HTERT RPE-1 (cell line): Measurements from ENCODE around the gene C16orf96.

Experiments
- in situ Hi-C: fragments of 300-500 bp; cut with MboI; formaldehyde crosslinking; loops from 4 replicates; pipeline ENCODE4 v1.14.3; 2020; ENCODE audit warnings: low sequenced_read_pairs

Gene C16orf96

DNA sequence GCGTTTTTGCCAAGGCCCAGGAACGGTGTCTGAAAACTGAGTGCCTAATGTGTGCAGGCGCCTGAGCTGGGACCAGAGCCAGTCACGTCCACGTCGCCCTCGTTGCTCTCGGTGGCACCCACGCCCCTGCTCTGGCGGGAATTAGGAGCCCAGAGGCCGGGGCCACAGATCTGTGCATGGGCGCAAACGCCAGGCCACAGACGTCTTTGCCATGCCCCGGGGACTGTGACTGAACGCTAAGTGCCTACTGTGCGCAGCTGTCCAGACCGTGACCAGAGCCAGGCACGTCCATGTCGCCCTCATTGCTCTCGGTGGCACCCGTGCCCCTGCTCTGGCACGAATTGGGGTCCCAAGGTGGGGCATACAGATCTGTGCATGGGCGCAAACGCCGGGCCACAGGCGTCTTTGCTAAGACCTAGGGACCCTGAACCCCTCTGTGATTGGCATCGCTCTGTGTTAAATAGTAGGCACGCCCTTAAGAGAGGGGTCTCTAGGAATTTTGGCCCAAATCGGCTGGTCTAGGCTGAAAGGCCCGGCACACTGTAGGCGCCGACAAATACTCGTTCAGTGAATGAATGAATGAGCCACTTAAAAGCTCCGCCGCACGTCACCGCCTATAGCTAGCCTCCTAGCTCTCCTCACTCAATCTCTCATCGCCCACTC lies 59.4 kb downstream of the C16orf96 start:
- in situ Hi-C loops, result no loop called here

DNA sequence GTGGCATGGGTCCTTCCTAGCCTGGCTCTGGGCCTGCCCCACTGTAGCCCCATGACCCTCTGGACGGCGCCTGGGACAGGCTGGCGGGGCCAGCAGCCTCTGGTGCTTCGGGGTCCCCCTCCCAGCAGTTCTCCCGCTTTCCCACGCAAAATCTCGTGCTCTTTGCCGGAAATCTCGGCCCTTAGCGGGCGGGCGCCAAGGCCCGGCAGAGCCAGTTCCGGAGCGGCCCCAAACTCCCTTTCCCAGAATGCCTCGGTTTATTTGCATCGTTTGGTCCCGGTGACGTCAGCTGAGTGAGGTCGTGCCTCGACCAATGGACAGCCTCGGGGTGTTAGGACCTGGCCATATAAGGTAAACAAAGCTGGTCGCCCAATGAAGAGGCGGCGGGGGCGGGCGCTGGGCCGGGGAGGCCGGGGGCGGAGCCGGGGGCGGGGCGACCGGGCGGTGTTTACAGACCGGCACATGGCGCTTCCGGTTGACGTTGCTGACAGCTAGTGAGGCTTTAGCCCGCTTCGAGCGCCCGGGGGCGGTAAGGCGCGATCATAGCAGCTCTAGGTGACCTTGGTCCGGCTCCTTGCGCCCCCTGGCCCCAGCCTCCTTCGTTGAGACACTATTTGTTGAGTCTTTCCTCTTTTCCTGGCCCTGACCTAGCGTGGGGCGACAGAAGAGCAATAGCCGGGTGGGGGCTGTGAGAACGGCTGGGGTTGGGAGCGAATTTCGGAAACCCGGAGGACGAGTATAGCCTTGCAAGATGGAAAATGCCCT lies 60.1 kb downstream of the C16orf96 start:
- in situ Hi-C loops, result no loop called here

DNA sequence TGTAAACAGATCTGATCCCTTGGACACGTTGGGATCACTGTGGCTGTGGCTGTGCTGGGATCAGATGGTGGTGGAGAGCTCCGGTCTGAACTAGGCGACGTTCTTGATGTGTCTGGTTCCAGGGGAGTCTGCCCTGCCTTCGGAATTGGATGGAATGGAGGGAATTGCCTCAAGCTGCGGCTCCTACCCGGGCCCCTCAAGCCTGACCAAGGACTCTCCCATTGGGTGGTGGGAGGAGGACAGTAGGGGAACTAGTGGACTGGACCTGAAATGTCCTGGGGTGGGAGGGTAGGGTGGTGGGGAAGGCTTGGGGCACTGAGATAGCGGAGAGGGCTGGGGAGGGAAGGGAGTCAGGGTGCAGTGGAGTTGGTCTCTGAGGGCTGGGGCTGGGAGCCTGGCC lies 61.7 kb downstream of the C16orf96 start:
- in situ Hi-C loops, result no loop called here

GRCh38 chr16:4618645-4619418 lies 62.7 kb downstream of the C16orf96 start:
- in situ Hi-C loops, result no loop called here

- in situ Hi-C loops, result no loop called here
Observed at GRCh38 chr16:4623593-4623992, 67.5 kb downstream of the C16orf96 start.

- in situ Hi-C loops, result no loop called here
Observed at GRCh38 chr16:4624015-4624826, 68.1 kb downstream of the C16orf96 start, which contains the start of gene MGRN1. Gene MGRN1 (plus strand): TSS chr16:4624826. CDS start chr16:4624961, 135 bp downstream.

GRCh38 chr16:4624827-4625559 lies 68.9 kb downstream of the C16orf96 start:
- in situ Hi-C loops, result no loop called here

GRCh38 chr16:4625560-4626159 lies 69.5 kb downstream of the C16orf96 start:
- in situ Hi-C loops, result no loop called here

DNA sequence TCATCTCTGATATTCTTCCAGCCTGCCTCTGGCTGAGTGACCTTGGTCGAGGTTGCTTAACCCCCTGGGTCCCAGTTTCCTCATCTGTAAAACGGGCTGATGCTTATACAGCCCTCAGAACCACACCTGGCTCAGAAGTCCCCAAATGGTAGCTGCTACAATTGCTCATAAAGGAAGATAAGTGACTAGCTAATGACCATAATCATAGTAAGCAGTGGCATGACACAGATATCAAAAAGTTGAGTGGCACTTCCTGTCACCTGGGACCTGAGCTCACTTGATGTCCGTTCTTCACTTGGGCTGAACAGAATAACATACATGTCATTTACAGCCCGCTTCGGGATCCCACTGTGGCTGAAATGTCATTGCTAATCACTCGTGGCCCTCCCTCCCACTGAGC lies 70.3 kb downstream of the C16orf96 start:
- in situ Hi-C loops, result no loop called here

DNA sequence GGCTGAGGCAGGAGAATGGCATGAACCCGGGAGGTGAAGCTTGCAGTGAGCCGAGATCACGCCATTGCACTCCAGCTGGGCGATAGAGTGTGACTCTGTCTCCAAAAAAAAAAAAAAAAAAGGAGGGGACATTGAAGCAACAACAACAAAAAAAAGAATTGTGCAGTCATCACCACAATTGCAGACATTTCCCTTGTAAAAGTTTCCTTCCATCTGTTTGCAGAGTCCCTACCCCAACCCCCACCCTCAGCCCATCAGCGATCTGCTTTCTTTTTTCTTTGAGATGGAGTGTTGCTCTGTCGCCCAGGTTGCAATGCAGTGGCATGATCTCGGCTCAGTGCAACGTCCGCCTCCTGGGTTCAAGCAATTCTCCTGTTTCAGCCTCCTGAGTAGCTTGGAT lies 72.1 kb downstream of the C16orf96 start:
- in situ Hi-C loops, result no loop called here

DNA sequence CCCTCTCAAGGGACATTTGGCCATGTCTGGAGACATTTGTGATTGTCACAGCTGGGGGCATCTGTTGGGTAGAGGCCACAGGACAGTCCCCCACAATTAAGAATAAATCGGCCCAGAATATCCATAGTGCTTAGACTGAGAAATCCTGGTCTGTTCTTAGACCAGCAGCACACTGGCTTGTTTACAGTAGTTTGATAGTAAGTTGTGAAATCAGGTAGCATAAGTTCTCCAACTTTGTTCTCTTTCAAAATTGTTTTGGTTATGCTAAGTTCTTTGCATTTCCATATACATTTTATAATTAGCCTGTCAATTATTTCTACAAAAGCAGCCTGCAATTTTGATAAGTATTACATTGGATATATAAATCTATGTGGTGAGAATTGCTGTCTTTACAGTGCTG lies 75.3 kb downstream of the C16orf96 start:
- in situ Hi-C loops, result no loop called here

DNA sequence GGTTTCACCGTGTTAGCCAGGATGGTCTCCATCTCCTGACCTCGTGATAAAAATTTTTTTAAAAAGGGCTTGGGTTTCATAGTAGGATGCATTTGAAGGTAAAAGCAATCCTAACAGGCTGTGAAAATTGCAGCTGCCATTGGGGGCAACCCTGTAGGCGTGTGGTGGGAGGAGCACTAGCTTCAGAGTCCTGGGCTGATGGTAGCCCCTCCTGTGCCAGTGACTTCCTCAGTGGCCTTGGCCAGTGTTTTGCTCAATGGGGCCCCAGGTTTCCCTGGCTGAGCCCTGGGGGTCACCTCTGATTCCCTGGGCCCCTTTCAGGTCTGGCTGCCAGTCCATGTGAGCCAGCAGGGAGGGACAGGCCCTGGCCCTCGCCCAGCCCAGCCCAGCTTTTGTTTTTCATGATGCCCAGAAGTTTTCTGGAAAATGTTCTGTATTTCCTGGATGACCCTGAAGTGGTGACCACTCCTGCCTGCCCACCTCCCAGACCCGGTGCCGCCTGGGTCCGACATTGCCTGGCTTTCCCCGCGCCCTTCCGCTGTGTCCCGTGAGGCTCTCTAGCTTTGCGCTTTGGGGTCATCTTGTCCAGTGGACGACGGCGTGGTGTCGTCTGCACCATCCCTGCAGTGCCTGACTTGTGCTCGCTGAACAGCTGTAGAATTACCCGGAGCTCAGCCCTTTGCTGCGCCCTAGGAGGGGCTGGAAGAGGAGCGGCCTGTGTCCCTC lies 77.9 kb downstream of the C16orf96 start:
- in situ Hi-C loops, result no loop called here

DNA sequence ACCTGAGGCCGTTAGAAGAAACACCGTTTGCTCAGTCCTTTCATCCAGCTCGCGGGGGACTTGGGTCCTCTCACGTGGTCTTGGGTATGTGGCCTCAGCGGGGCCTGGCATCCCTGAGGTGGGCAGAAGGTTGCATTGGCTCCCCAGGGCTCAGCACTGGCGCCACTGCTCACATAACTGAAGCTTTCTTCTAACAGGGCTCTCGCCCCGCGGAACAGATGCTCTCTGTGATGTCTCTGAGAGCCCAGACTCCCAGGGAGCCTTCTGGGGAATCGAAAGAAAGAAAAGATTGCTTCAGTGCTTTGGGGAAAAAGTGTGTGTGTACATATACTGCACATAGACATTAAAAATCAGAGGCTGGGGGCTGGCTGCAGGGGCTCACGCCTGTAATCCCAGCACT lies 78.6 kb downstream of the C16orf96 start:
- in situ Hi-C loops, result no loop called here

DNA sequence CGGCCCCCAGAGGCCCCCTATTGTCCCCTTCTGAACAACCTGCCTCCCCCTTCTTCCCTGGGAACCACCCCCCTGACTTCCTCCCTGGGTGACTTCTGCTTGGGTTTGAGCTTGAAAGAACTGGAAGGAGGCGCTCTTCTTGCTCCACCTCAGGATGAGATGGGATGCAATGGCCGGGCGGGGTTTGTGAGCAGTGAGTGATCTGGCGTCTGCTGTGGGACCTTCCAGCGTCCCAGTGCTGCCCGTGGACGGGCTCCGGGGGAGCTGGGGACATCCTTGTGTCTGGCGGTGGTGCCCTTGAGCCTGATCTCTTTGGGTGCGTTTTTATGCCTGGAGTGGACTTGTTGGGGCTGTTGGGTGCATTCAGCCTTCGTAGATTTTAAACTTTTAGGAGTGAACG lies 80.1 kb downstream of the C16orf96 start:
- in situ Hi-C loops, result no loop called here

- in situ Hi-C loops, result no loop called here
Observed at GRCh38 chr16:4637501-4638166, 81.5 kb downstream of the C16orf96 start.

- in situ Hi-C loops, result no loop called here
Observed at GRCh38 chr16:4639899-4640509, 83.9 kb downstream of the C16orf96 start.

DNA sequence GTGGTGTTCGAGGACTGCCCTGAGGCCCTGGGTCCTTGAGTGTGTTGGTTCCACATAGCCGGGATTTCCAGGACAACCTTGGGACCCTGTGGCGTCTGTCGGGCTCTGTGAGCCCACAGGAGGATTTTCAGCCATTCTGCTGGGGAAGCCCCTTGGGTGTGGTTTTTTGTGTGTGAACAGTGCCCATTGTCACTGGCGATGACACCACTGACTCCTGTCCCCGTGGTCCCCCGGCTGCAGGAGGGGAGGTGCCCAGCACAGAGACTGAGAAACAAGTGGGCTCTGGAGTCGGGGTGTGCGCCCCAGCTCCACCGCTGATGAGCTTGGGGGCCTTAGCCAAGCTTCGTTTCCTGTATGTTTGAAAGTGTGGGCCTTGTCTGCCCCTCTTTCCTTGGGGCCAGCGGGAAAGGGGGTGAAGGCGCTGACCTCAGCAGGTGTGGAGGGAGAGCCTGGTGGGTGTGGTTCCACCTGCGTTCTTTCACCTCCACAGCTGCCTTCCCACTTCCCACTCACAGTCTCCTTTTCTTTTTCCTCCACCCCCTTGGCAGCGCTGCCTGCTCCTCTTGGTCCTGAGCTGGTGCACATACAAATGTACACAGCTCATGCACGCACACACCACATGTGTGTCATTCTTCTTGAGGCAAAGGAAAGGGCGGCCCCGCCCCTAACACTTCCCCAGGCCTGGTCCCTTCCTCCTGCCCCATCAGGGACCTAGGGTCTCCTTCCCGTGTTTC lies 84.6 kb downstream of the C16orf96 start:
- in situ Hi-C loops, result no loop called here

GRCh38 chr16:4641306-4641687 lies 85.2 kb downstream of the C16orf96 start:
- in situ Hi-C loops, result no loop called here
